ENCODE results near the gene PHKB.
"Not testable (repeated sequence)": the region's sequence is repeated elsewhere in the genome, so short reads cannot be mapped to it uniquely, and the experiment has no call there.

The PHKB gene

DNA sequence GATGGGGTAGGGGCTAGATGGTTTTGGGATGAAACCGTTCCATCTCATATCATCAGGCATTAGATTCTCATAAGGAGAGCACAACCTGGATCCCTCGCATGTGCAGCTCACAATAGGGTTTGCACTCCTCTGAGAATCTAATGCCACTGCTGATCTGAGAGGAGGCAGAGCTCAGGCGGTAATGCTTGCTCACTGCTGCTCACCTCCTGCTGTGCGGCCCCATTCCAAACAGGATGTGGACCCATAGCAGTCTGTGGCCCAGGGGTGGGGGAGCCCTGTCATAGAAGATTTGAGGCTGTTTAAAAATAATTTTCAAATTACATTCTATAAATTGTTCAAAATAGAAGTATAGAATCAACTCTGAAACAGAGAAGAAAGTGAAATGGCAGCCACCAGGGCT, 50.8 kb downstream of the PHKB start:
- no peak for DNase-seq

DNA sequence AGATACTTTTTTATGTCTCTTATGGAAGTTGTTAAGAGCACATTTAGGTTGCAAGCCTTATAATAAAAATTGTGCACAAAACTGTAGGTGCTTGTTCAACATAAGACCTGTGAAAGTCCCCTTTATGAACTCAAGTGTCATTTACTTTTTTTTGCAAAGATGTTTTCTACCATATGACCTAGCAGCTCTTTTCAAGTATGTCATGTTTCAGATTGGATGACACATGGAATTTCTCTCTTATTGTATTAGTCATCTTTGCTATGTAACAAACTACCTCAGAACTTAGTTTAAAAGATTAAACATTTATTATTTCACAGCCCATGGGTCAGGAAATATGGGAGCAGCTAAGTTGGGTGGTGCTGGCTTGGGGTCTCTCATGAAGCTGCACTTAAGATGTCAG, 57.9 kb downstream of the PHKB start:
- no peak for DNase-seq

DNA sequence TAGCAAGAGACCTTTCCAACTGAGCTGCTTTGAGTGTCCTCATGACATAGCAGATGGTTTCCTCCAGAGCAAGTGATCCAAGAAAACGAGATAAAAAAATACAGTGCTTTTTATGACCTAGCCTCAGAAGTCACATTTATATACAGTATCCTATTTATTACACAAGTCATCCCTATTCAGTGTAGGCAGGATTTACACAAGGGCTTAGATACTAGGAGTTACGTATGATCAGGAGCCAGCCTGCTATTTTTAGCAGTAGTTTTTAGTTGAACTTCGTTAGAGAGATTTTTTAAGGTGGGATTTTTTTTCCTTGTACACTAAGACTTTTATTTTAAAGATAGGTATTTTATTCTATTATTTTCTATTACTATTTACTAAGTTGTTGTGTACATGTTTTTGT, 58.4 kb downstream of the PHKB start:
- DNase-seq, result no peak

DNA sequence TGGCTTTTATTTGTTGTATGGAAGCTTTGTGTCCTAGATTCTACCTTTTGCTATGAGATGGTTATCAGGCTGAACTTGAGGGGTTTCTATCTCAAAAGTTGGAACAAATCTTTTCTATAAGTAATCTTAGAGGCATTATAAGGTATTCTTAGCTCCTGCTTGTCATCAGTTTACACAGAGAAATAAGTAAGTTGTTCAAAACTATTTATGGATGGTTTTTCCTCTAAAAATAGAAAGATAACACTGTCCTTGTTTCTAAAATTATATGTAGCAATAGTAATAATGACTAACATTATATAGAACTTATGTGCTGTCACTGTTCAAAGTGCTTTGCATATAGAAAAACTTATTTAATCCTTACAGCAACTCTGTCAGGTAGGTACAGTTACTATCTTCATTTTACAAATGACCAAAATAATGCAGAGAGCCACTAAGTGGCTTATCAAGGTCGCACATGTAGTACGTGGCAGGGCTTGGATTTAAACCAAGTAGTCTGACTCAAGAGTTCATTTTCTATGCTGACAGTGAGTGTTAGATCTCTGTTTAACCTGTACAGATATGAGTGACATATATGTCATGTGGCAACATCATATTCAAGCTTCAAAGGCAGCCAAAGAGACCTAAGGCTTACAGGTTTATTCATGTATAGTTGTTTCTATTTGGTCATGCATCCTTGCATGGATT, 59.0 kb downstream of the PHKB start:
- DNase-seq, result no peak

DNA sequence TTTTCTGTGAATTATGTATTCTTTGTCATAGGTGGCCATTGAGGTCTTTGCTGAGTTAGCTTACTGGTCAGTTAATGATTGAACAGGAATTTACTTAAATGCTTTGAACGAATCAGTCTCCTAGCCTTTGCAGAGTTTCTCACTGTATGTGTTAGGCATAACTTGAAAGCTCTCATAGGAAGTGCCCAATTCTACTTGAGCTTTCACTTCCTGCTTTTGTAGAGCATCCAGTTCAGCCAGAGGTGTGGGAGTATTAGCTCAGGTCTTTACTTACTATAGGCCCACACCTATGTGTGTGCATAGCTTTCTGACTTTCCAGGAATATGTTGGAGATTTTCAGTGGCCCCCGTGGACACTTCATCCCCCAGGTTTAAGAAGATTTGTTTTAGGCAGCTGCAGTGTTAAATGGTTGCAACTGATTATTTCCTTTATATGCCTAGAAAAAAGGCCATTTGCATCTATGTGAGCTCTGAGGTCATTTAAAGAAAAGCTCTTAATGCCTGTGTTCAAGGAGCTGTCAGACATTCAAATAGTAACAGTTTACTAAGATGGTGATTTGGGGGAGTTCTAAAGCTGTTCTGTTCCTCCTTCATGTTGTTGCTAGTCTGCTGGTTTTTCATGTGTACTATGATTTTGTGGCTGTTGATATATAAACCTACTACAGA, 62.3 kb downstream of the PHKB start:
- no peak for DNase-seq

DNA sequence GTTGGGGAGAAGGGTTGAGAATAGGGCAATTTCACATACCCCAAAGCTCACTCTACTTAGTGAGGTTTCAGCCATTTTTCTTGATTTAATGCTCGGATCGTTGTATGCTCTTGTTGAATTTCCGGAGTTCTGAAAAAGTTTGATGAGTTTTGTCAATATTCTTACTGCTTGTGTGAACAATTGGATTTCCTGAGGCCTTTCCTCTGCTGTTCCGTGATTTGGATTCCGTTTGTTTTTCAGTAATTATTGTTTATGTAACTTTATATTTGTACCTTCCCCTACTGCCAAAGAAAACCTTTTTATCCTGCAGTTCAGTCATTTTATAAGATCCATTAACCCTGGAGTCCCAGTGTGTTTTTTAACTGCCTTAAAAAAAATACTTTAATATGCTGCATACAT, 62.9 kb downstream of the PHKB start:
- DNase-seq, result no peak

DNA sequence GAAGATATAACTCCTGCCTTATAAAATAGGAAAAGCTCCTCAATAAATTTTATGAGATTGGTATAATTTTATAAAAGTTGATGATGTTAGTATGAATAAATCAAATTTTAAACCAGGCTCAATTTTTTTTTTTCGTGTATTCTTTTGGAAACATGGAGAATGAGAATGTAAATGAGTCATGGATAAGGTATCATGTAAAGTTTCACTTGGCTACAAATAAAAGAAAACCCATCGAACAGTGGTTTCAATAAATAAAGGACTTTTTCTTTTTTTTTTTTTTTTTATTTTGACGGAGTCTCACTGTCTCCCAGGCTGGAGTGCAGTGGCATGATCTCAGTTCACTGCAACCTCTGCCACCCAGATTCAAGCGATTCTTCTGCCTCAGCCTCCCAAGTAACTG, 67.3 kb downstream of the PHKB start:
- DNase-seq, result no peak

DNA sequence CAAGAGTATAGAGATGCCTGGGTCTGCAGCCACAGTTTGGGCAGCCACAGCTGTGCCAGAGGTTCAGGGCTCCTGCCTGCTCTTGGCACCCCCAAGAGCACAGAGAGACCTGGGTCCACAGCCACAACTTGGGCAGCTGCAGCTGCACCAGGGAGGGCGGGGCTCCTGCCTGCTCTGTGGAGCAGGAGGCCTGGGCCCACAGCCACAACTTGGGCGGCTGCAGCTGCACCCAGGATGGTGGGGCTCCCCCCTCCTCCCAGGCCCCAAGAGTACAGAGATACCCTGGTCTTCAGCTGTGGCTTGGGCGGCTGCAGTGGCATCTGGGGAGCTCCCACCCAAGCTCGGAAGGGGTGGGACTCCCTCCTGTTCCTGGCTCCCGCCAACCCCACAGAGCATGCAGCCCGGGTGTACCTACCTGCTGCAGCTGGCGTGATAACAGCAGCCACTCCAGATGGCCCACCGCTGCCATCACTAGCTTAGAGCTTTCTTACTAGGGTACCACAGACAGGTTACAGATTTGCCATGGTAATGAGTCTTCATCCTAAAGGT, 72.7 kb downstream of the PHKB start:
- no peak for DNase-seq

DNA sequence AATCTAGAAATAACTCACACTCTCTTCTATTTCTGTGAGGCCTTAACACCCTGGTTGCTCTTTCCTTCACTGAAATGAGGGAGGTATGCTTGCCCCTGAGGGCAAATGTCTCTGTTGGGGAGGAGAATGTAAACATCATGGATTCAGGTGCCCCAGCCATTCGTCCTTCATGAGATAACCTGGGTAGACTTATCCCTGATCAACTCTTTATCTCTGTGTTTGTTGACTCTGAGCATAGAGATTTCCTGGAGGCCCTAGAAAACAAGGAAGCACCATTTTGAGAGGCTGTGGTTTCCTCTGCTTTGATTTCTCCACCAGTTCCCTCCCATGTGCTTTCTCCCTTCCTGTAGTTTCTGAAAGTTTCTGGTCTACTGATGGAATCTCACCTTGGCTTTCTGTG, 77.3 kb downstream of the PHKB start:
- no peak for DNase-seq

DNA sequence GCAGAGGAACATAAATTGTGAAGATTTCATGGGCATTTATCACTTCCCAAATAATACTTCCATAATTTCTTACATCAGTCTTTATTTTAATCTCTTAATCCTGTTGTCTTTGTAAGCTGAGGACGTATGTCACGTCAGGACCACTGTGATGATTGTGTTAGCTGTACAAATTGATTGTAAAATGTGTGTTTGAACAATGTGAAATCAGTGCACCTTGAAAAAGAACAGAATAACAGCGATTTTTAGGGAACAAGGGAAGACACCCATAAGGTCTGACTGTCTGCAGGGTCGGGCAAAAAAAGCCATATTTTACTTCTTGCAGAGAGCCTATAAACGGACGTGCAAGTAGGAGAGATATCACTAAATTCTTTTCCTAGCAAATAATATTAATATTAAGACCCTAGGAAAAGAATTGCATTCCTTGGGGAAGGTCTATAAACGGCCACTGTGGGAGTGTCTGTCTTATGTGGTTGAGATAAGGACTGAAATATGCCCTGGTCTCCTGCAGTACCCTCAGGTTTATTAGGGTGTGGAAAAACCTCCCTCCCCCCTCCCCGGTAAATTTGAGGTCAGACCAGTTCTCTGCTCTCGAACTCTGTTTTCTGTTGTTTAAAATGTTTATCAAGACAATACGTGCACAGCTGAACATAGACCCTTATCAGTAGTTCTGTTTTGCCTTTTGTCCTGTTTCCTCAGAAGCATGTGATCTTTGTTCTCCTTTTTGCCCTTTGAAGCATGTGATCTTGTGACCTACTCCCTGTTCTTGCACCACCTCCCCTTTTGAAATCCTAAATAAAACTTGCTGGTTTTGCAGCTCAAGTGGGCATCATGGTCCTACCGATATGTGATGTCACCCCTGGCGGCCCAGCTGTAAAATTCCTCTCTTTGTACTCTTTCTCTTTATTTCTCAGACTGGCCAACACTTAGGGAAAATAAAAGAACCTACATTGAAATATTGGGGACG, 78.9 kb downstream of the PHKB start:
- not testable (repeated sequence) for DNase-seq

DNA sequence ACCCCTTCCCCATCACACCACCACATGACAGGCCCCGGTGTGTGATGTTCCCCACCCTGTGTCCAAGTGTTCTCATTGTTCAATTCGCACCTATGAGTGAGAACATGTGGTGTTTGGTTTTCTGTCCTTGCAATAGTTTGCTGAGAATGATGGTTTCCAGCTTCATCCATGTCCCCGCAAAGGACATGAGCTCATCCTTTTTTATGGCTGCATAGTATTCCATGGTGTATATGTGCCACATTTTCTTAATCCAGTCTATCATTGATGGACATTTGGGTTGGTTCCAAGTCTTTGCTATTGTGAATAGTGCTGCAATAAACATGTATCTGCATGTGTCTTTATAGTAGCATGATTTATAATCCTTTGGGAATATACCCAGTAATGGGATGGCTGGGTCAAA, 80.0 kb downstream of the PHKB start:
- DNase-seq, result not testable (repeated sequence)

DNA sequence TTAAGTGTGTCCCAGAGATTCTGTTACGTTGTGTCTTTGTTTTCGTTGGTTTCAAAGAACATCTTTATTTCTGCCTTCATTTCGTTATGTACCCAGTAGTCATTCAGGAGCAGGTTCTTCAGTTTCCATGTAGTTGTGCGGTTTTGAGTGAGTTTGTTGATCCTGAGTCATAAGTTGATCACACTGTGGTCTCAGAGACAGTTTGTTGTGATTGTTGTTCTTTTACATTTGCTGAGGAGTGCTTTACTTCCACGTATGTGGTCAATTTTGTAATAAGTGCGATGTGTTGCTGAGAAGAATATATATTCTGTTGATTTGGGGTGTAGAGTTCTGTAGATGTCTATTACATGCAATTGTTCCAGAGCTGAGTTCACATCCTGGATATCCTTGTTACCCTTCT, 83.1 kb downstream of the PHKB start:
- DNase-seq, result not testable (repeated sequence)

DNA sequence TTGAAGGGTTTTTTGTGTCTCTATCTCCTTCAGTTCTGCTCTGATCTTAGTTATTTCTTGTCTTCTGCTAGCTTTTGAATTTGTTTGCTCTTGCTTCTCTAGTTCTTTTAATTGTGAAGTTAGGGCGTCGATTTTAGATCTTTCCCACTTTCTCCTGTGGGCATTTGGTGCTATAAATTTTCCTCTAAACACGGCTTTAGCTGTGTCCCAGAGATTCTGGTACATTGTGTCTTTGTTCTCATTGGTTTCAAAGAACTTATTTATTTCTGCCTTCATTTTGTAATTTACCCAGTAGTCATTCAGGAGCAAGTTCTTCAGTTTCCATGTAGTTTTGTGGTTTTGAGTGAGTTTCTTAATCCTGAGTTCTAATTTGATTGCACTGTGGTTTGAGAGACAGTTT, 90.1 kb downstream of the PHKB start:
- not testable (repeated sequence) for DNase-seq

DNA sequence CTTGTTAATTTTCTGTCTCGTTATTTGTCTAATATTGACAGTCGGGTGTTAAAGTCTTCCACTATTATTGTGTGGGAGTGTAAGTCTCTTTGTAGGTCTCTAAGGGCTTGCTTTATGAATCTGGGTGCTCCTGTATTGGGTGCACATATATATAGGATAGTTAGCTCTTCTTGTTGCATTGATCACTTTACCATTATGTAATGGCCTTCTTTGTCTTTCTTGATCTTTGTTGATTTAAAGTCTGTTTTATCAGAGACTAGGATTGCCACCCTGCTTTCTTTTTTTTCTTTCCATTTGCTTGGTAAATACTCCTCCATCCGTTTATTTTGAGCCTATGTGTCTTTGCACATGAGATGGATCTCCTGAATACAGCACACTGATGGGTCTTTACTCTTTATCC, 90.6 kb downstream of the PHKB start:
- DNase-seq, result not testable (repeated sequence)

DNA sequence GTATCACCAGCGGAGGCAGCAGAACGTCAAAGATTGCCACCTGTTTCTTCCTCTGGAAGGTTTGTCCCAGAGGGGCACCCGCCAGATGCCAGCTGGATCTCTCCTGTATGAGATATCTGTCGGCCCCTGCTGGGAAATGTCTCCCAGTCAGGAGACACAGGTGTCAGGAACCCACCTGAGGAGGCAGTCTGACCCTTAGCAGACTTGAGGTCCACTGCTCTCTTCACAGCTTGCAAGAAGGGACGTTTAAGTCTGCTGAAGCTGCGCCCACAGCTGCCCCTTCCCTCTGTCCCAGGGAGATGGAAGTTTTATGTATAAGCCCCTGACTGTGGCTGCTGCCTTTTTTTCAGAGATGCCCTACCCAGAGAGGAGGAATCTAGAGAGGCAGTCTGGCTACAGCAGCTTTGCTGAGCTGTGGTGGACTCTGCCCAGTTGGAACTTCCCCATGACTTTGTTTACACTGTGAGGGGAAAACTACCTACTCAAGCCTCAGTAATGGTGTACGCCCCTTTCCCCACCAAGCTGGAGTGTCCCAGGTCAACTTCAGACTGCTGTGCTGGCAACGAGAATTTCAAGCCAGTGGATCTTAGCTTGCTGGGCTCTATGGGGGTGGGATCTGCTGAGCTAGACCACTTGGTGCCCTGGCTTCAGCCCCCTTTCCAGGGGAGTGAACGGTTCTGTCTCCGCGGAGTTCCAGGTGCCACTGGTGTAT, 92.9 kb downstream of the PHKB start:
- no peak for DNase-seq

DNA sequence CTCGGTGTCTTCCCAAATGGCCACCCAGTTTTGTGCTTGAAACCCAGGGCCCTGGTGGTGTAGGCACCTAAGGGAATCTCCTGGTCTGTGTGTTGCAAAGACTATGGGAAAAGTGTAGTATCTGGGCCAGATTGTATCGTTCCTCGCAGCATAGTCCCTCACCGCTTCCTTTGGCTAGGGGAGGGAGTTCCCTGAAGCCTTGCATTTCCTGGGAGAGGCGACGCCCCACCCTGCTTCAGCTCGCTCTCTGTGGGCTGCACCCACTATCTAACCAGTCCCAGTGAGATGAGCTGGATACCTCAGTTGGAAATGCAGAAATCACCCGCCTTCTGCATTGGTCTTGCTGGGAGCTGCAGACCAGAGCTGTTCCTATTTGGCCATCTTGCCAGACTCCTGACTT, 93.5 kb downstream of the PHKB start:
- not testable (repeated sequence) for DNase-seq

DNA sequence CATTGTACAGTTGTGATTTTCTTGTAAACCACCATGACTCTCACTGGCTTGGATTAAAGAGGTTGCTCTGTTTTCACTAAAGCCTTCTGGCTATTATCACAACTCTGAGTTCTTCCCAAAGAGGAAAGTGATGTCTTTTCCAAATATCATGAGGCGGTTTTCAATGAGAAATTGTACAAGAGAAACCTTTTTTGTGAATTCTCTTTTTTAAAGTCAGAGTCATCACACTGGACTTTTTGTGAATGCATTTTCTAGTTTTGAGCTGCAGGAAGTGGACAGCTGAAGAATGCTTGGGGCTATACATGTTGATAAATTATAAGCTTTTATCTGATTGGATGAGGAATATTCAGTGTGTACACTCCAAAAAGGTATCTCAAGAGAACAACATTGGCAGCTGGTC, 100.2 kb downstream of the PHKB start:
- DNase-seq, result no peak

DNA sequence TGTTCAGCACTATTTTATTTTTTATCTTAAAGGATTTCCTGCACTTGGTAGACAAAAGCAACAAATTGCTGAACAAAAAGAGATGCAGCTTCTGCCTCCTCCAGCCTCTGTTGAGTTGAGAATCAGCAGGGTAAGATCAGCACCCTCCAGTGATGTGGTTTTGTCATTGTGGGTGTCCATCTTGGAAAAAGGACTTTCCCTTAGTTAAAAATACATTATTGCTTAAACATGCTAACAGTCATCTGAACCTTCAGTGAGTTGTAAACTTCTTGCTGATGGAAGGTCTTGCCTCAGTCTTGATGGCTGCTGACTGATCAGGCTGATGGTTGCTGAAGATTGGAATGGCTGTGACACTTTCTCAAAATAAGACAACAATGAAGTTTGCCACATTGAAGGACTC, 101.2 kb downstream of the PHKB start:
- DNase-seq, result no peak

DNA sequence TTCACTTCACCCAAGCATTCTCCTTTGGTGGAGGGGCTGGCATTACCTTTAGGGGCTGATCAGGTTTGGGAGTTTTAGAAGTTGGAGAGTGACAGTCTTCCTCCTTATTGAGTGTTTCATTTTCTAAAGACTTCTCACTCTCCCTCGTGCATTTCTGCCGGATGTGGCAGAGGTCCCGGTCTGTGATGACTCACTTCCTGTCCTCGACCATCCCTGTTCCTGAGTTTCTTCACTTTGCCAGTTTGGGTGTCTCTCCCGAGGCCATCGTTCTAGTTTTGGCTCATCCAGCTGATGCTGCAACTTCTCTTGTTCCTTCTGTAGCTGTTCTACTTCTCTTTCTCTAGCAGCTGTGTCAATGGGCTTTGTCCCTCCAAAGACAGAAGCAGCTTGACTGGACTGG, 104.3 kb downstream of the PHKB start:
- DNase-seq, result no peak

DNA sequence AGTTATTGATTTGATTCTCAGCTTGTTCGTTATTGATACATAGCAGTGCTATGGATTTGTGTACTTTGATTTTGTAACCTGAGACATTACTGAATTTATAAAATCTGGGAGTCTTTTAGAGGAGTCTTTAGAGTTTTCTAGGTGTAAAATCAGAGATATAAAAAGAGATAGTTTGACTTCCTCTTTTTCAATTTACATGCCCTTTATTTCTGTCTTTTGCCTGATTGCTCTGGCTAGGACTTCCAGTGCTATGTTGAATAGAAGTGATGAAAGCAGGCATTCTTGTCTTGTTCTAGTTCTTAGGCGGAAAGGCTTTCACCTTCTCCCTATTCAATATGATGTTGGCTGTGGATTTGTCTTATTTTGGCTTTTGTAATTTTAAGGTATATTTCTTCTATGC, 106.2 kb downstream of the PHKB start:
- DNase-seq, result no peak

DNA sequence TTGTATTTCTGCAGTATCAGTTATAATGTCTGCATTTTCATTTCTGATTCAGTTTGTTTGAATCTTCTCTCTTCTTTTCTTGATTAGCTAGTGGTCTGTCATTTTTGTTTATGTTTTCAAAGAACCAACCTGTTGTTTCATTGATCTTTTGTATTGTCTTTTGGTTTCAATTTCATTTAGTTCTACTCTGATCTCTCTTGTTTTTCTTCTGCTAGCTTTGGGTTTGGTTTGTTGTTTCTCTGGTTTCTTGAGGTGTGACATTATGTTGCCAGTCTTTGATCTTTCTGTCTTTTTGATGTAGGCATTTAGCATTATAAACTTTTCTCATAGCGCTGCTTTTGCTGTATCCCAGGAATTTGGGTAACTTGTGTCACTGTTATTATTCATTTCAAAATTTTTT, 107.2 kb downstream of the PHKB start:
- DNase-seq, result no peak

DNA sequence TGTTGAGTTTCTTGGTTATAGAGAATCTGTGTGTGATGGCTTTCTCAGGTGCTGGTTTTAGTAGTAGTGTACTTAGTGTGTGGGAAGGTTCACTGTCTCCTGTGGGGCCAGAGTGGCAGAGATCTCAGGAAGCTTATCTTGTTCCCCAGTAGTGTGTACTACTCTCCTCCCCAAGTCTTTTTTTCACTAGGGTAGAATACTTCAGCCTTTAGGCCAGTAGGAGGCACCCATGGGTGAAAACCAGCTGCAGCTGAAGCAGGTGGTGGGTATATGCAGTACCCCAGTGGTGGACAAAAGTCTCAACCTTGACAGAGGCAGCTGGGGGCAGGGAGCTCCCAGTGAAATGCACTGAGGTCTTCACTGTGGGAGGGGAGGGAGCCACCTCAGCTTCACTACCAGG, 109.9 kb downstream of the PHKB start:
- no peak for DNase-seq

DNA sequence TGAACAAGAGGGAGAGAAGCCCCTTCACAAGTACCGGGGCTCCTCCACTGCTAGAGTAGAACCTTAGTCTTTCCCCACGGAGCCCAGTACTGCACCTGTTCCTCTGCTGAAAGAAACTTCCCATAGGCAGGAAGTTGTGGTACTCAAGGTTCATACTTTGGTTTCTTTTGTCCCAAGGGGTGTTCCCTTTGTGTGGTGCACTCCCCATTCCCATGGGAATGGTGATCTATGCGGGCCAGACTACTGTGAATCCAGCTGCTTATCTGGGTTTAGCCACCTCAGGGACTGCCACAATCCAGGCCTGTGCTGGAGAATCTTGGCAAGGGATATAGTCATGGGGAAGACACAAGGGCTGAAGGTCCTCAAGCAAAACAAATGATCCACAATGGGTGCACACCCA, 110.6 kb downstream of the PHKB start:
- DNase-seq, result no peak
